HG03135 (cell line): ENCODE measurements around the gene RARG.

ENCODE experiments used
- ATAC-seq: cut with Tn5 transposase; IDR thresholded peaks from one replicate; pipeline ENCODE4 v1.9.1; 2021; ENCODE audit warnings: mild to moderate bottlenecking, moderate library complexity; ENCODE audit not compliant: unreplicated experiment

RARG gene

DNA sequence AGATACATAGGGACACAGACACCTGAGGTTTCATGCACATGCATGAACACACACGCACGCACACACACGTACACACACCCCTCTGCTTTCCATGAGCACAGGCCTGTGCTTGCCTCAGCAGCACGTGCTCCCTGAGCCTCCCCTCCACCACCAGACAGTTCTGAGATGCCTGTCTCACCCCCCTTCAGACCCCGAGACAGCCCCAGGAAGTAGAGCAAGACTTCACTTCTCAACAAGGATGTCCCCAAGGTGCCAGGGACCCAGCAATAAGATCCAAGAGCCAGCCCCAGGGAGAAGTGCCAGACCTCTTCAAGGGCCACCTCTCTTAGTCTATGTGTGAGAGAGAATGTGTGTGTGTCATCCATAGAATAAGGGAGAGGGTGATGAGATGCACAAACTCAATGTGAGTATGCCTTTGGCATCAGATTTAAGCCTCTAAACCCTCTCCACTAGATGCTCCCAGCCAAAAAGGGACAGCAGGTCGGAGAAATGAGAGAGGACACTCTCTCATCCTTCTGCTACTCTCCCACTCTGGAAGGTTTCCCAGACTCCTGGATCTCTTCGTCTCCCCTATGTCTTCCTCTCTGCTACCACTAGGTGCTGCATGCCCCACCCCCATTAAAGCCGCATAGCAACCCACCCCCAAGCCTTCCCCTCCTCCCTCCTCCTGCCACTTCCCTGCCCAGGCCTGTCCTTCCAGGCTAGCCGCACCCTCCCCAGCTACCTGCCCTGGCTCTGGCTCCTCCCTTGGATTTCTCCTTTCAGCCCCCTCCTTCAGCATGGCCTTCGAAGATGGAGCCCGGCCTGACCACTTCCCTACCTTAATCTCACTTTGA is 7.7 kb downstream of the RARG start:
- no peak for ATAC-seq

DNA sequence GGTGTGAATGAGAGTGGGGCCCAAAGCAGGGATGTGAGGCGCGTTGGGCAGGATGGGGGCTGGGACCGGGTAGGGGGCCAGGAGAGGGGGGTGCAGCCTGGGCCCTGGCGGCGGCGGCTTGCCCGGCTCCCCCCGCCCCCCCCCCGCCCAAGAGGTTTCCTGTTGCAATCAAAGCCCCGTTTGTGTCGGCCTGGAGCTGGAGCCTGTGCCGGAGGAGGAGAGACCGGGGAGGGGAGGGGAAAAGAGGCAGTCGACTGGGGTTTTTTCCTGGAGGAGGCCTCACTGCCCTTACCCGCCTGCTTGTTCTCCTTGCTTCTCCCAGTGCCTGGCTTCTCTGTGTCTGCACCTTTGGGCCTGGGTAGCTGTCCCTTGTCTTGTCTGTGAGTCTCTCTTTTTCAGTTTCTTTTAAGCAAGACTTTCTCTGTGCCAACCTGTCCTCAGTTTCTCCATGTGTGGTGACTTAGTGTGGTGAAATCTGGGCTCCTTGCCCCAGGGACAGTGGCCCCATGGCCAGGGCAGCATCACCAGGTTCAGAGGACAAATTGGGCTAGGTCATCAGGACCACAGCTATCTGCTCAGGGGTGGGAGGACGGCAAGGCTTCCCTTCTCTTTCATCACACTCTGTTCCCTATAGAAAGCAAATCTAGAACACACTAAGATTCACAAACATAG is 8.5 kb downstream of the RARG start:
- no peak for ATAC-seq

DNA sequence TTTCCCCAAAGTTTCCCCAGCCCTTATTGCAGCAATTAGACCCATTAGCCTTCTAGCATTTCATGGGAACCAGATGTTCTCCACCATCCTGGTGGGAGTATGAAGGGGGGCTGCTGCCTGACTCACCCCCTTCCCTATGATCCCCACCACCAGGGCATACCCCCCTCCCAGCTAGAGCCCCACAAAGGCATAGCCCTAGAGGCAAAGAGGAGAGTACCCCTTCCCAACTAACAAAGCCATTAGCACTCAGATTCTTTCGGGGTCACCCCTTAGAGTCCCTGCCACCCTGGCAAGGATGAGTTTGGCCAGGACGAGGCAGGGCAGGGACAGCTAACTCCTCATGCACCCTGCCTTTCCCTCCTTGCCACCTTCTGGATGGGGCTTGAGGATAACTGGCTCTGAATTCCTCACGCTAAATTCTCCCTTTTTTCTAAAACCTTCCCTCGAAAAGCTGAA is 9.2 kb downstream of the RARG start:
- no peak for ATAC-seq

- no peak for ATAC-seq
Observed at GRCh38 chr12:53222170-53222721, 9.8 kb downstream of the RARG start.

DNA sequence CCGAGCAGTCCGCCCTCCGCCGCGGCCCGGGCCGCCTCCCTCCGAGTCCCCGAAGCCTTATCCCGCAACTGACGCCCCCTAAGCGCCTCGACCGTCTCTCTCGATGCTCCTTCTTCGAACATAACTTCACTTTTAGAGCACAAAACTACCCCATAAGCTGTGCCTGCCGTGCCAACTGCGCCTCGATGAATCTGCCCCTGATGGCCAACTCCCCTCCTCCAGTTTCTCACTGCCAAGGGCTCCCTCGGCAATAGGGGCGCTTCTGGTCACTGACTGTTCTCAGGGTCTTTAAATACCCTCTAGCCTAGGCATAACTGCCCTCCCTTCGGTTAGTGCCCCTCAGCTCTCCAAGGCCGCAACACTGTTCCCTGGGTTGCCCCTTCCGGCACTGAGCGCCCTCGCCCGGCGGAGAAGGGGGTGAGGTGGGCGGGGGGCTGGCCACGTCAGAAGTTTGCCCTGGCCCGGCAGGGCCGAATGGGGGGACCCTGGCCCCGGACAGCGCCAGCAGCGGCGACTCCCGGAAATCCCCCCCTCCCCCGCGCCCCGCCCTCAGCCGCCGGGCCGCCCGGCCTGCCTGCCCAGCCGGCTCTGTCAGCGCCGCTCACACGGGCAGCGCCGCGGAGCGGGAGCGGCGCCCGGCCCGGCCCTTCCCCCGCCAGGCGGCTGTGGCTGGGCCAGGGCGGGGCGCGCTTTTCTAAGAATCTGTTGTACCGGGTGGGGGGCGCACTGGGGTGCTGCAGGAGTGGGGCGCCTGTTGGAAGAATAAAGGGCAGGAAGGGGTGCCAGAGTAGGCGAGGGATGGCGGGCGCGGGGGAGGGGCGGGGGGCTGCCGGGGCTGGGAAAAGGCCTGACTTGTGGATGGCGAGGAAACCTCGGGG is 10.6 kb downstream of the RARG start:
- ATAC-seq: peak; percentile 27

DNA sequence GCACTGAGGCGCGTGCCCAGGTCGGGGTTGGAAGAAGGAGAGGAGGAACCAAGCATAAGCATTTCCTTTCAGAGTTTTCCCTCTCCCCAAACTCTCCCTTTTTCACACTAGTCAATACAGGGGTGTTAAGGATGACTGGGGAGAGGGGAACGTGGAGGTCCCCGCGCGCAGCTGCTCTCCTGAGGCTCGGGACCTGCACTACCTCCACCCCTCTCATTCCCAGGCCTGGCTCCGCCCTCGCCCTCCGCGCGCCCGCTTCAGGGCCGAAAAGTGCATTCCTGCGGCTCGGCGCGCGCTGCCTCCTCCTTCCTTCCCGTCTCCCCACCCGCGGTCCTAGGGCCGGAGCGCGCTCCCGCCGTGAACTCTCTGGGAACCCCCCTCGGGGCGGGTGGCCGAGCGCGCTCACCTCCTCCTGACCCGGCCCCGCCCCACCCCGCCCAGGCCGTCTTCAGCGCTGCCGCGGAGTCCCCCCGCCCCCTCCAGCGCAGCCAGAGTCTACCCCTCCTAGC is 11.3 kb downstream of the RARG start:
- ATAC-seq: peak; percentile 49

DNA sequence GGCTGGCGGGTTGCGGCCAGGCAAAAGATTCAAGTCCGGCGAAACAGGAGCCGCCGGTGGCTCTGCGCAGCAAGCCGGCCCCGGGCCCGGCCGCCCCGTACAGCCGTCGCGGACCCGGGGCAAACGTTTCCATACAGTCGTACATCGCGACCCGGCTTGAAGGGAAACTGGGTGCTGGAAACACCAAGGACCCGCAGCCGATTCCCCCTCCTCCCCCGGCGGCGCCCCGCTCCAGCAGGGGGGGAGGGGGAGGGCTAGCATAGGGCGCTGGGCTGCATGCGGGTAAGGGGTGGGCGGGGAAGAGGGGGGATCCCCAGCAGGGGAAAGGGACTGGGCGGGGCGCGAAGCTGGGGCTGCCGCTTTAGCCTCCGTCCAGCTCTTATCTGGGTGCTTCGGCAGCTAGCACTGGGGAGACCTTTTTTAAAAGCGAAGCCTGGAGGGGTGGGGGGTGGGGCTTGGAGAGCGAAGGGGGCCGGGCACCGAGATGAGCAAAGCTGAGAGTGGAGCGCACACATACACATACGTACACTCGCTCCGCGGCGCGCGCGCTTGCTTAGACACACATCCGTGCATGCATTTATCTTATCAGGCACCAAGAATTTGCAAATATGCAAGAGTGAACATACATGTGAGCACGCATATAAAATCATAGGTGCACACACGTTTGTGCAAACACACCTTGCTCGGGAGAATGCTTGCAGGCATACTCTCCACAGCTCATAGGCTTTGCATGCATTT is 11.9 kb downstream of the RARG start:
- peak; percentile 26 for ATAC-seq

GRCh38 chr12:53219292-53219955 is 12.6 kb downstream of the RARG start:
- ATAC-seq: peak; percentile 17

GRCh38 chr12:53218551-53219291 is 13.3 kb downstream of the RARG start:
- no peak for ATAC-seq

DNA sequence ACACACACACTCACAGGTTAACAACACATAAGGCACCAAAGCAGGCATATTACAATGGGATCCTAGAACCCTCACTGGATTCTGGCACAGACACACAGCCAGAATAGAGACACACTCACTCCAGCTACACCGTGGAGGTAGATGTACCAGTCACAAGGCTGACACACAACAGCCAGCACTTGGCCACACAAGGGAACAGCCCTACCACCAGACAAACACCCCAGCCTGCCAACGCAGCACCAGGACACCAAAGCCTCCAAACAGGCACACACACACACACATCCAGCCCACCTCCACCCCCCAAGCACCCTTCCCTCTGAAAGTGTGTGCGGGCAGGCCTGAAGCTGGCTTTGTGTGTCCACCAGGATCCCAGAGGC is 14.1 kb downstream of the RARG start:
- no peak for ATAC-seq

GRCh38 chr12:53217051-53217930 is 14.7 kb downstream of the RARG start:
- no peak for ATAC-seq

- ATAC-seq: no peak
Observed at GRCh38 chr12:53215497-53215896, 16.5 kb downstream of the RARG start.

- no peak for ATAC-seq
Observed at GRCh38 chr12:53214687-53215455, 17.1 kb downstream of the RARG start.

GRCh38 chr12:53214221-53214620 is 17.8 kb downstream of the RARG start:
- no peak for ATAC-seq

GRCh38 chr12:53213348-53213747 is 18.7 kb downstream of the RARG start:
- peak; percentile 47 for ATAC-seq

DNA sequence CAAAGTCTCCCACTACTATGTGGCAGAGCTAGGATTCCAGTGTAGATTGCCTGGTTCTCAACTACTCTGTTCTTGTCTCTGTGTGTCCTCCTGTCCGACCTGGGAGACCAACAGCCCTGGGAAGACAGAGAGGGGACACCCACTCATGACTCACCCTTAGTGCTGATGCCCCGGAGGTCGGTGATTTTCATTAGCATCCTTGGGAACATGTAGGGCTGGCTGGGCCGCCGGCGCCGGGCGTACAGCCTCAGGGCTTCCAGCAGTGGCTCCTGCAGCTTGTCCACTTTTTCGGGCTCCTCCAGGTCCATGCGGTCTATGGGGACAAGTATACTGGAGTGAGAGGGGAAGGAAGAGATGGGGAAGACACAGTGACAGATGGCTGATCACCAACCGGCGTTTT is 19.1 kb downstream of the RARG start:
- no peak for ATAC-seq
